Middle frontal gyrus (tissue), 1 donor: ENCODE results near the gene SF1.

Experiments used
- DNase-seq: peaks from one replicate; pipeline ENCODE4 v3.0.0-alpha.2; 2015; ENCODE audit warnings: low spot score; ENCODE audit errors: extremely low spot score

SF1 gene

DNA sequence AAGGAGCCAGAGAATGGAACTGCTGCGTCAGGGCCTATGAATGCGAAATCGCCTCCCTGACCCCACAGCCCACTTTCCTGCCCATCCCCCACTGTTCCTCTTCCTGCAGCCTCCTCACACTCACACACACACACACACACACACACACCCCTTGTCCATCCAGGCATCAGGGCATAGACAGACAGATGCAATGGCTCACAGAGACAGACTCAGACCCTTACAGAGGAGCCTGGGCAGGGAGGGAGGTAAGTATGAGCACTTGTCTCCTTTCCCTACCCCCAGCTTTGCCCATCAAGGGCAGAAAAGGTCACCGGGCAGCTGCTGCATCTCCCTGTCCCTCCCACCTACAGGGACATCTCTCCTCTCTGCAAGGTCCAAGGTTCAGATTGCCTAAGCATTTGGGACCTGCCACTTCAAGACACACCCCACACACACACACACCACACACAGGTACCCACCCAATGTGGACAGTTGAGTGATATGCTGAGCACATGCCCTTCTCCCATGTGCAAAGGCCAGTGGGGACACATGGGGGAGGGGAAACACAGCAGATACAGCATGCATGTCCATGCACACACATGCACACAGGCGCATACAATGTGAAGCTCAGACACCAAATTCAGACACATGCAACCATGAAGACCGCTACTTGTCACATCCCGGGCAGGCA is 53.3 kb downstream of the SF1 start:
- DNase-seq: no peak

DNA sequence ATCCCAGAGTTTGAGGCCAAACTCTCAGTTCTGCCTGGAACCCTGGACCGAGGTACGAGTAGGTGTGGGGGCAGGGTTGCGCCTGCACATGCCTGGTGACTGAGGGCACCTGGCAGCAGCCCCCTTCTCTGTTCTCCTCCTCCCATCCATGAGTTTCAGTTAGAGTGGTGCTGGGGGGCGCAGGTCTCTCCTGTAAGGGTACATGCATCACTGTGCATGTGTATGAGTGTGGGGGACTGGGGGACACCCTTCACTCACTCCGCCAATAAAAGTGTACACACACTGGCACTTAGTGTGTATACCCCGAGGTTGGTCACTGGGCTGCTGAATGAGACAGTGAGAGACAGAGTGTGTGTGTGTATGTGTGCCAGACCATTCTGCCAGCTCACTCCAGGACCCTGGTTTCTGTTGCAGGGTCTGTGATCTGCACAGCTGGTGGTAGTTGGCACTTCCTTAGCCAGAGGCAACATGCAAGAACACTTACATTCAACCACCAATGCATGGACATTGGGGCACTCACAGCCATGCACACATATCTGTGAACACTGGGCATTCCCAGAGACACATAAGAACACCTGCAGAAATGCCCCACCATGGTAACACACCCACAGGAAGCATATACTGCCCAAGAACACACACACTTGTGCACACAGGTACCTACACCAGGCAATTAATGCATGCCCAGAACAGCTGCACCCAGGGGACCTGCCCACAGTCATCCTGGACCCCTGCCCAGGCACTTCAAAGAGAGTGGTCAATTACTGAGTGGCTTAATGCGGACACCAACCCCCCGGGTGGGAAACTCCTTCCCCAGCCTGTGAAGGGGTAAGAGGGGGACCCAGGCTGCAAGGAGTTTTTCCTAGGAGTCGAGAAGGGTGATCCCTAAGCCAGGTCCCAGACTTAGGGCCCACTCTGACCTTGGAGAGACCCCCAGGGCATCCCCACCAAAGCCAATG is 54.2 kb downstream of the SF1 start:
- no peak for DNase-seq

DNA sequence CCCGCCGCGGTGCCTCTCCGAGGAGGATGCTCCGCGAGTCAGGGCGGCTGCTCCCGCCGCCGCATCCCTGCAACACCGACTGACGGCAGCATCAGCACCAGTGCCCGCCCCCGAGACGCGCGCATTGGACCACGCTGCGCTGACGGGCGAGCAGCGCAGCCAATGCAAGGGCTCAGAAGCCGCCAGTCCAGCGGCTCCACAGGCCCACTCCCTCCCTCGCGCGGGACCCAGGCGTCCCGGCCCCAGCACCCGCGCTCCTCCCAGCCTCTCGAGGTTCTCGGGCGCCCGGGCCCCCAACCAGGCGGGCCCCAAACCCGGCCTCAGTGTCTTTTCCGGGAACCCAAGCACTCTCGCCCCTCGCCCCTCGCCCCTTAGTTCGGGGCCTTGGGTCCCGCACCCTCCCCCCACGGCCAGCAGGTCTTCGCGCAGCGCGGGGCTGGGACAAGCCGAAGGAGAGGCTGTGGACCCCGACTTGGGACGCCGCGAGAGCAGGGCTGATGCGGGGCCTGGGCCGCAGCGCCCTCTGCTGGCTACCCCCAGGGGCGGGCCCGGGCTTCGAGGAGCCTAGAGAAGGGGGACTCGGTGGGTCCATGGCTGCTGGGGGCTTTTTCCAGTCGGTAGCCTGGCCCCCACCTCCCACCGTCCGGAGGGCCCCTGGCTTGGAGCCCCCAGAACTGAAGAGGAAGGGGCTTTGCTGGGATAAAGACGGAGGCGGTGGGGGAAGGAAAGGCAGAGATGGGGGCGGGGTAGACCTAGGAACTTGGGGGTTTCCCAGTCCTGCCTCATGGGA is 55.0 kb downstream of the SF1 start, which contains the start of gene NRXN2:
TSS of gene NRXN2 (minus strand) at position 81 of the 790 bp plus-strand sequence. CDS start 9,498 bp downstream, outside the sequence.
- peak; percentile 94 for DNase-seq

DNA sequence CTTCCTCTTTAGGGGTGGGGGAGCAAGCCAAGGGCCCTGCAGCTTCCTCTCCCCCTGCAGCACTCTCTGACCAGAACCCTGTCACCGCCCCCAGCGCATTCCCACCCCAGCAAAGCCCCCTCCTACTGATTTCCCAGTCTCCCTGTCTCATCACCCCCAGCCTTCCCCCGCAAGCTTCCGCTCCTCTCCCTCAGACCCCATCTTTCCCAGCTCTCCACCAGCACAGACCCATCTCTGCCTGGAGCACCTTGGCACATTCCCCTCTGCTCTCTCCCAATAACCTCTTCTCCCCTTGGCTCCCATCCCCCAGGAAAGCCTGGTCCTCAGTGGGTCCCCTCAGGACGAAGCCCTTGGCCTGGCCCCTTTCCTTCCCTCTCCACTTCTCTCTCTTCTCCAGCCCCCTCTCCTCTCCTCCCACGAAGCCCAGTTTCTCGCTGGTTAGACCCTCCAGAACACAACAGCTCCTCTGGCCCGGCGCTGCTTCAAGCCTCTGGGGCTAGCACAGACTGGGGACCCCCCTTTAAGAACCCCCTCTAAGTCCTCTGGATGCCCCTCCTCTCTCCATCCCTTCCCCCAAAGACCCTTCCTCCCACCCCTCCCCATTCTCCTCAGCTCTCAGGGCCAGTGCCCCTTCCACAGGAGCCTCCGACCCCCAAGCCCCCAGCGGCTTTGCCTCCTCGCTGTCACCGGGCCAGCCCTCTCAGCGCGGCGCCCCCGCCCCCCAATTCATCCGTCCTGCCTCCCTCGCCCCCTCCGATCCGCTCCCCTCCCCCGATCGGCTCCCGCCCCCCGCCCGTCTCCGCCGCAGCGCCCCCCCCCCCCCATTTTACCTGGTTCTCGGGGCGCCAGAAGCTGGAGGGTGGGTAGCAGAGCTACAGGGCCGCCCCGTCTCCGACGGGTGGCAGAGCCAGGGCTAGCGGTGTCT is 55.9 kb downstream of the SF1 start:
- no peak for DNase-seq

DNA sequence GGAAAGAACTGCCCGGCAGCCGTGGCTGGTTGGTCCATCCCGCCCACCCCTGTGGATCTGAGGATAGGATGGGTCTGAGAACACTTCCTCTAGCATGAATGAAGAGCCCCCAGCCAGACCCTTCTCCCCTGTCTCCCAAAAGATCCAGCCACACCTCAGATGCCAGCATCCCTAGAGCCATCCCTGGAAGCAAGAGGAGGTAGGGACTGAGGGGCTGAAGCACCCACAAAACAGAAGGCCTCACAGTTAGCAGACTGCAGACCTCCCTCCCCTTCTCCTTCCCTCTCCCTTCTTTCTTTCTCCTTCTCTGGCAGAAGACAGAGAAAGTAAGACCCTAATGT is 57.0 kb downstream of the SF1 start:
- no peak for DNase-seq

DNA sequence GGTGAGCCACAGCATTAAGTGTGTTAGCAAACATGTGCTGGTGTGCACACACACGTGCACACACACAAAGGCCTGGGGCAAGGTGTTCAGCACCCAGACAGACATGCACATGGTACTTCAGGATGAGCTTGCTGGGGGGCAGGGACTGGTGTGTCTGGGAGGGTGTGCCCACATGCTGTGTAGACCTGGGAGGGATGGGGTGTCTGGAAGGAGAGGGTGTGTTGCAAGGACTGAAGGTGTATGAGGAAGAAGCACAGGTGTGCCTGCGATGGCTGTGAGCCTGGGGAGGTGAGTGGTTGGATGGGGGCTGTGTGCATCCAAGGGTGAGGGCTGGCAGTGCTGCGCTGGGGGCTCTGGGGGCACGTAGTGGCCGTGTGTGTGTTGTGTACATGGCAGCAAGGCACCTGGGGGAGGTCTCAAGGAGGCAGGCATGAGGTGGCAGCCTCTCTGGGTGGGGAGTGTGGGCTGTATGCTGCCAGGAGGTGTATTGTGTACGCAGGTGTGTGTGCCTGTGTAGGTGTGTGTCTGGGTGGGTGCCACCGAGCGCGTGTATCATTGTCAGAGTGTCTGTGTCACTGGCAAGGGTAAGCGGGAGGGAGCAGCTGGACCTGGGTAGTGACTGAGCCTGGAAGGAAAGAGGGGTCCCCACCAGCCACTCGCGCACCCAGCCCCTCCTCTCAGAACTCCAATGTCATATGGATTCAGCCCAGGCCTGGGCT is 57.5 kb downstream of the SF1 start:
- no peak for DNase-seq

DNA sequence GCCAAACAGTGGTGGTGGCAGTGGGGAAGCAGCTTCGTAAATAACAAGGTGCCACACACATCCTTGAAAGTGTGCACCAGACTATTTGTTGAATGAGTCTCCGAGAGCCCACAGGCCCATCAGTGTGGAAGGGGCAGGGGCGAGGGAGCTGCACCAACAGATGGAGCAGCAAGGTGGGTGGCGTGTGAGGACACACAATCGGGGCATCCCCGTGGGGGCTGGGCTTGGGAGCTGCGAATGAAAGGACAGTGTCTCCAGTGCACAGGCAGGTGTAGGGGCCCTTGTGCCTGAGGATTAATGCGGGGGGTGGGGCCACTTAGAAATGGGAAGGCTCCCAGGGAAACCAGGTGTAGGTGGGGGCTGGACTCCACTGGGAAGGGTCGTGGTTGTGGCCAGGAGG is 58.2 kb downstream of the SF1 start:
- no peak for DNase-seq

DNA sequence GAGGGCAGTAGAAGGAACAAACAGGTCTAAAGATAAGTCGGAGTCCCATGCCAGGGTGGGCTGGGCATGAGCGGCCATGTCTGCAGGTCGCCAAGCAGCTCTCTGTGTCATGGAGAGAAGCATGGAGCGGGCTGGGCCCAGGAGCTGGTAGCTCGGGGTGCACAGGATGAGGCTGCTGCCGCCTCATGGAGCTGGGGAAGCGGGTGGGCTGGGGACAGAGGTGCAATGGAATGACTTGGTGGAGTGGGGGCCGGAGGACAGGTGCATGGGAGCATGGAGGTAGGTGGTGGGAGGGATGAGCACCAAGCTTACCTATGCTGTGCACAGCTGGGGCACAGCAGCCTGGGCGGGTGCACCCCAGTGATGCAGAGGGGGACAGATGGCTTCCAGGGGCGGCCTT is 58.9 kb downstream of the SF1 start:
- no peak for DNase-seq

DNA sequence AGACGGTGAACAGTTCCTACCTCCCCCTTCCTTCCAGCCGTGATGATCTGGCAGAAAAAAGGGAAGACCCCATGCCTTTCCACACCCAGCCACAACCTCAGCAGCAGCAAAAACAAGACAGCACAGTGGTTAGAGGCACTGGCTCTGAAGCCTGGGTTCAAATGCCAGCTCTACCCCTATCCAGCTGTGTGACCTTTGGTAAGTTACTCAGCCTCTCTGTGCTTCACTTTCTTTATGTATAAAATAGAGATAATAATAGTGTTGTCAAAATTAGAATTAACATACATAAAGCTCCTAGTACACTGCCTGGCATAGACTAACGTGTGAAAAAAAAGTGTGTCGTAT is 59.6 kb downstream of the SF1 start:
- no peak for DNase-seq

DNA sequence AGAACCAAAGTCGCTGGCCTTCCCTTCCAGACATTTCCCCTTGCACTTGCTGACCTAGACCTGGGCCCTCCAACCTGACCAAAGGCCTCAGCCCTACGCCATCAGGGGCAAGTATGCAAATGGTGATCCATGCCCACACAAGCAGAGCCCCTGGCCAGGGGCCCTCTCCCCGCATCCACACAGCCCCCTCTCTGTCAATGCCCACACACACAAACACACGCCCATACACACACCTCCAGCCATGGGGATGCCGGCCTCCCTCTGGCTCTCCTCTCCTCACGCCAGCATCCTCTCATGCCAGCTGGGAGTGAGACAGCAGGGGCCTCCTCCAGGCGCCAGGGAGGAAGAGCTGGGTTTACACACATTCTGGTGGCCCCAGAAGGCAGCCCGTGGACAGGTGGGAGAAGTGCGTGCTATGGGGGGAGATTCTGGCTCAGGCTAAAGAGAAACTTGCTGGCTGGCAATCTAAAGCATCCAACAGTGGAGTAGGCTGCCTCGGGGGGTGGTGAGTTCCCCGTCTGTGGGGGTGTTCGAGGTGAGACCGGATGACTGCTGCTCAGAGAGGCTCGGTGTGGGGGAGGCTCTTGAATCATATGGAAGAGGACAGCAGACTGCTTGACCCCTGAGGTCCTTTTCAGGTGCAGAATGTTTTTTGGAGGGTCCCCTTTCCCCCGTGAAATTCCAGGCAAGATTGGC is 60.1 kb downstream of the SF1 start:
- no peak for DNase-seq

DNA sequence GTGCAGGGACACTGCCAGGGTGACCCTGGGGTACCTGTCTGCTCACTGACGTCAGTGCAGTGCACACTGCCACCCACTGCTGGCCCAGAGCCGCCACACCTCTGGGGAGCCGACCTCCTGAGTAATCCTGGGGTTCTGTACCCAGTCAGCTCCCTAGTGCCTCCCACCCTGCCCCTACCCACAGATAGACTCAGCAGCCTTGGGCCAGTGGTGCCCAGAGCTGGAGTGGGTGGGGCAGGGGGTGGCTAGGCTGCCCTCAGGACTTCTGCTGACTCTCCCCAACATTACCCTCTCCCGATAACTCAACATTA is 61.1 kb downstream of the SF1 start:
- no peak for DNase-seq

DNA sequence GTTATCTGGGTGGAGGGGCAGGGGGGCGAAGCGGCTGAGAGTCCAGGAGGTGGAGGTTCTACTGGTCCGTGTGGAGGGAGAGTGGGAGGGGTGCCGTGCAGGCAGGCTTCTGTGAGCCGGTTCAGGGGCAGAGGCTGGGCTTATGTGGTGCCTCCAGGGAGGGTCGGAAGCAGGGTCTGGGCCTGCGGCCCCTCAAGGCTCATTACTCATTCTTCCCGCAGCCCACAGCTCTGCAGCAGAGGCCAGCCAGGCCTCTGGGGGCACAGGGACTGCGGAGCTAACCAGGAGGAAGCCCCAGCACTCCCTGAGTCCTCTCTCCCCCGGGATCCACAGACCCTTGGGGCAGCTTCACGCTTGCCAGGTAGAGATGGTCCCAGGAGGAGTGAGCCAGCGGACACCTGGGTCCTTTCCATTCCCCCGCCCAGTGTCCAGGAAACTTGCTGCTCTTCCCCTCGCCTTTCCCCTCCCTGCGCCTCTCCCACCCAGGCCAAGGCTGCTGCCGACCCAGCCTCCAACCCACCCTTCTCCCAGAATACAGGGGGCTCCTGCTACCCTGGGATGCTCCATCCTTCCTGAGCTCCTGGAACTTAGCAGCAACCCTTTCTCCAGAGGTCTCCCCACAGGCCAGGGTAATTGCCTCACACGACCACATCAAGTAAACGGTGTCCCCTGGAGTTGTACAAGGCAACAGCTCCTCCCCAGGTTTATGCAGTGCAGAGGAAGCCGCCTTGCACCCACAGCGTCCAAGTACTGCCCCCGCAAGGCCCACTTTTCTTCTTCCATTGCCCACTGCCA is 61.7 kb downstream of the SF1 start:
- no peak for DNase-seq

DNA sequence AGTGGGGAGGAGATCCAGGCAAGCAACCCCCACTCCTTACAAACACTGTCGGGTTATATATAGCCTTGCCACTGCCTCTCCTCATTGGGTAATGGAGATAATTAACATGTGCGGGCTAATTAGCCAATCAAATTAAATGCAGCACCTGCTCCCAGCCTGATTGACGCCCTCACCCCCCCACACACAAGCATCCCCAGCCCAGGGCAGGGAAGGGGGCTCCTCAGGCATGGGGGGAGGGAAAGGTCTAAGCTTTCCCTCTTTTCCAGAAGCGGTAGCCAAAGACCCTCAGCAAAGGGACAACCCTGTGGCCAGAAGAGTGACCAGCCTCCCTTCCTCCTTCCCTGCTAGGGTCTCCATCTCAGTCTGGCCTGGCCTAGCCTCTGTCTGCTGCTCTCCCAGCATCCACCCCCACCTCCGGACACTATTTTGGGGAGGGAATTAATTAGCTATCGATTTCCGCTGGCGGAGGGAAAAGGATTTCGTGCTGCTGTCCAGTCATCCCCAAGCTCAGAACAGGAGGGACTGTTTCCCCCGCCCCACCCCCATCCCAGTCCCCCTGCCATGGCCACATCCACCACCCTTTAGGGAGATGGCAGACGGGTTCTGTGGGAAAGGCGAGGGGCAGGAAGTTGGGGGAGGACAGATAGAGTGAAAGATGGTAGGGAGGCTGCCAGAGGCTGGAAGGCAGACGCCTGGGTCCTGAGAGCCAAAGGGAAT is 62.4 kb downstream of the SF1 start:
- DNase-seq: no peak

DNA sequence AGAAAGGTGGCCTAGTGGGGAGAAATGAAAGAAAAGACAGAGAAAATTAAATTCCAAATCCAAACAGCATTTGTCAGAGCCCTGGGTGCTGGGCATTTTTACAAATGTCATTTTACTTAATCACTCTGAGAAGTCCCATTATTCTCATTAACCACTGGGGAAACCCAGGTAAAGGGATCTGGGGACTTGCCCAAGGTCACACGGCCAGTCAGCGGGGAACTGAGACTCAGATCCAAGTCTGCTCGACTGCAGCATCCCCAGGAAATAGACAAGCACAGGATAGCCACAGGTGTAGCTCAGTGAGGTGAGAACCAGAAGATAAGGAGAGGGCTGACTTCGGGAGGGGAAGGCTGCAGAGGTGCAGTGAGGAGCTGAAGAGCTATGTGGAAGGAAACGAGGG is 63.2 kb downstream of the SF1 start:
- no peak for DNase-seq

DNA sequence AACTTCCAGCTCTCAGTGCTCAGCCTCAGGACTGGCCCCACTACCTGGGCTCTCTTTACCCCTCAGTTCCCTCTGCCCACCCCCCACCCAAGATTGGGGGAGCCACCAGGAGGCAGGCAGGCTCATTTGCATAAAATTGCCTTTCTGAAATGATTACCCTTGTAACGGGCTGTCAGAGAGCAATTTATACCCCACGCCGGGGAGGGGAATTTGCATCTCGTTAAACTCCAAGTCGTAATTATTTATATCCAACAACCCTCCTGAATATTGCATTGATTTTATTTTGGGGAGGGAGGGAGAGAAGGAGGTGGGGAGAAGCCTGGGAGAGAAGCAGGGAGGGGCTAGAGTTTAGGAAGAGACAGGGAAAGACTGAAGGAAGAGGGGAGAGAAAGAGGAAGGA is 63.7 kb downstream of the SF1 start:
- no peak for DNase-seq
